ENCODE results near the gene ASCL2. TPM values are rescaled to one million over a fixed set of nuclear protein-coding genes. Genes with fewer than 3 reads are reported as not detected.

Gene ASCL2
- total RNA-seq, 1 experiment from 2014 or later = 32.5 TPM

DNA sequence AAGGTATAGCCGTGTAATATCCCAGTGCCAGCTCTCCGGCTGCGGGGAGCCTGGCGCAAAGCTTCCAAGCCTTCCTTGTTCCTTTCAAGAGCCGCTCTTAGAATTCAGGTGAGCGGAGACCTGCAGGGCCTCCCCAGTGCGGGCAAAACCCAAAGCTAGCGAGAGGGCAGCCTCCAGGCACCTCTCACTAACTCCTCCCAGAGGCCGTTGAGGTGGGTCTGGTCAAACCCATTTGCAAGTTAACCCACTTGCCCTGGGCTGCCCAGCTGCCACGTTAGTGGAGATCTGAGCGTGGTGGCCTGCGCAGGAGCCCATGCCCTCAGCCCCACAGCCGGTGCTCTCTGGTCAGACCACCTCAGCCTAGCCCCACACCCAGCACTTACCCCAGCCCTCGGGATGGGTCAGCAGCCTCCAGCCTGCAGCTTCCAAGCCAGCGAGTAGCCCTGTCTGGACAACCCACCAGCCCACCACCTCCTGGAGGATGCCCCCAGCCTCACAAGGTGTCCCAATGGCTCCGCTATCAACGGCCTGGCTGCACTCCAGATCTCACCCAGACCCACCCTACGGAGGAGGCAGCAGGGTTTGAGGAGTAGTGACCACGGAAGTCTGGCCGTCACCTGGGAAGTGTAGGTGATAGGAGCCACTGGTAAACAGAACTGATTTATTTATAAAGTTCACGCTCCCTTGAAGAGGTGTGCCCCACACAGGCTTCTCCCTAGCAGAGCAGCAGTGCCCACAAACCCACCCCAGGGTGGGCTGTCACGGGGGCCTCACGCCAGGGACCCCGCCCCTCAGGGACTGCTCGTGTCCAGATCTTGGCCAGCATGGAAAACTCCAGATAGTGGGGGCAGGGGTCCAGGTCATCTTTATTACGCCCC is 2.3 kb downstream of the ASCL2 start:
- no peak for DNase-seq
- Mint-ChIP-seq H3K27me3 (ENCODE audit: insufficient read depth, unreplicated experiment) (no peaks in the 10 kb centered on the region), H3K27ac (ENCODE audit: unreplicated experiment) (peak overlapping the region; percentile 88), H3K4me1 (ENCODE audit: low read depth, unreplicated experiment) (peaks cover 10% of the 10 kb centered on the region), H3K36me3 (ENCODE audit: insufficient read depth, unreplicated experiment) (peaks cover 33% of the 10 kb centered on the region), H3K9me3 (ENCODE audit: unreplicated experiment) (no peaks in the 10 kb centered on the region), H3K4me3 (ENCODE audit: unreplicated experiment) (peak overlapping the region; percentile 87)
- H3K4me1 ChIP-seq = peaks cover 27% of the 10 kb centered on the region
- H3K27me3 ChIP-seq (replicated peaks; ENCODE audit: control insufficient read depth, insufficient read depth, low read length) = no peaks in the 10 kb centered on the region
- peak overlapping the region; percentile 76 for H3K4me3 ChIP-seq (ENCODE audit: low read depth, low read length)
- BruUV-seq (replicated peaks) = TSS peak; percentile 66
- TF ChIP-seq, protein P1, sequence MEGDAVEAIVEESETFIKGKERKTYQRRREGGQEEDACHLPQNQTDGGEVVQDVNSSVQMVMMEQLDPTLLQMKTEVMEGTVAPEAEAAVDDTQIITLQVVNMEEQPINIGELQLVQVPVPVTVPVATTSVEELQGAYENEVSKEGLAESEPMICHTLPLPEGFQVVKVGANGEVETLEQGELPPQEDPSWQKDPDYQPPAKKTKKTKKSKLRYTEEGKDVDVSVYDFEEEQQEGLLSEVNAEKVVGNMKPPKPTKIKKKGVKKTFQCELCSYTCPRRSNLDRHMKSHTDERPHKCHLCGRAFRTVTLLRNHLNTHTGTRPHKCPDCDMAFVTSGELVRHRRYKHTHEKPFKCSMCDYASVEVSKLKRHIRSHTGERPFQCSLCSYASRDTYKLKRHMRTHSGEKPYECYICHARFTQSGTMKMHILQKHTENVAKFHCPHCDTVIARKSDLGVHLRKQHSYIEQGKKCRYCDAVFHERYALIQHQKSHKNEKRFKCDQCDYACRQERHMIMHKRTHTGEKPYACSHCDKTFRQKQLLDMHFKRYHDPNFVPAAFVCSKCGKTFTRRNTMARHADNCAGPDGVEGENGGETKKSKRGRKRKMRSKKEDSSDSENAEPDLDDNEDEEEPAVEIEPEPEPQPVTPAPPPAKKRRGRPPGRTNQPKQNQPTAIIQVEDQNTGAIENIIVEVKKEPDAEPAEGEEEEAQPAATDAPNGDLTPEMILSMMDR (IDR thresholded peaks at IDR 0.05; ENCODE audit: insufficient read depth in 1 of 2, low read depth in 1 of 2, low read length in 1 of 2, severe bottlenecking in 1 of 2, unreplicated experiment in 1 of 2) = no peak
- H3K9me3 ChIP-seq = no peaks in the 10 kb centered on the region
- ChIA-PET CTCF (interaction anchor here (2.2 to 2.4 kb wide), 2 partner anchors 31 to 59 kb away, joined by 9 to 13 read pairs; no protein-coding TSS in a partner anchor), POLR2A (interaction anchor here (0.6 to 2.9 kb wide), 5 partner anchors 31 to 76 kb away, joined by 3 to 26 read pairs (median 4); no protein-coding TSS in a partner anchor)
- peaks cover 3% of the 10 kb centered on the region for H3K36me3 ChIP-seq (ENCODE audit: control insufficient read depth, insufficient read depth, low read length)
- intact Hi-C loops (cut with micrococcal nuclease; ENCODE audit: unreplicated experiment) = loop anchor here (2.0 kb wide), 1 partner anchor 35 kb away; the partner anchor contains the start of gene TSPAN32

DNA sequence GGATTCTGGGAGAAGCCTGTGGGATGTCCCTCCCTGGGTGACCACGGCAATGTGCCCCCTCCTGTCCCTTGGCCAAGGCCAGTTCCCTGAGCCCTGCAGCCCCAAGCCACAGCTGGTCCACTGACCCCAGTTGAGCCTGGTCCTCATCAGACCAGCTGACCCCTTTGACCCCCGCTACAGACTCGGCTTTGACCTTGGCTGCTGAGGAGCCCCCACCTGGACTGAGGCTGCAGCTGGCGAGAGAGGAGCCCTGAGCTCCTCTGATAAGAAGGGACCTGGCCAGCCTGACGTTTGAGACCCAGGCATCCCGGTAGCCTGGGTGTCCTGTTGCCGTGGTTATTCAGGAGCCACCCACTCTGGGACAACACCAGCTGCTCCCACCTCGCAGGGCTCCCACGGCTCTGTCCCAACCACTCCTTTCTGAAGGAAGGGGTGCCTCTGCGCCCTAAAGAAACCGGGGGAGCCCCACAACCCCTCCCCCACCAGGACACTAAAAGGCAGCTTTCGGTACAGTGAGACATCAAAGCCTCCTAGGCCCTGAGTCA is 3.0 kb downstream of the ASCL2 start:
- H3K4me1 Mint-ChIP-seq (ENCODE audit: low read depth, unreplicated experiment) = peaks cover 10% of the 10 kb centered on the region
- H3K9me3 ChIP-seq = no peaks in the 10 kb centered on the region
- no TSS peak for BruUV-seq (replicated peaks)
- intact Hi-C loops (cut with micrococcal nuclease; ENCODE audit: unreplicated experiment) = no loop called here
- TF ChIP-seq, protein P1 (IDR thresholded peaks at IDR 0.05; ENCODE audit: insufficient read depth in 1 of 2, low read depth in 1 of 2, low read length in 1 of 2, severe bottlenecking in 1 of 2, unreplicated experiment in 1 of 2) = no peak
- peaks cover 33% of the 10 kb centered on the region for H3K36me3 Mint-ChIP-seq (ENCODE audit: insufficient read depth, unreplicated experiment)
- H3K27ac Mint-ChIP-seq (ENCODE audit: unreplicated experiment) = no peak overlapping the region
- H3K27me3 Mint-ChIP-seq (ENCODE audit: insufficient read depth, unreplicated experiment) = no peaks in the 10 kb centered on the region
- no peak overlapping the region for H3K4me3 ChIP-seq (ENCODE audit: low read depth, low read length)
- H3K9me3 Mint-ChIP-seq (ENCODE audit: unreplicated experiment) = no peaks in the 10 kb centered on the region
- H3K36me3 ChIP-seq (ENCODE audit: control insufficient read depth, insufficient read depth, low read length) = peaks cover 3% of the 10 kb centered on the region
- no peaks in the 10 kb centered on the region for H3K27me3 ChIP-seq (replicated peaks; ENCODE audit: control insufficient read depth, insufficient read depth, low read length)
- ChIA-PET POLR2A (interaction anchor here (0.6 to 2.9 kb wide), 2 partner anchors 64 to 67 kb away, joined by 3 to 26 read pairs; no protein-coding TSS in a partner anchor), CTCF (no interaction called here)
- no peak overlapping the region for H3K4me3 Mint-ChIP-seq (ENCODE audit: unreplicated experiment)
- peaks cover 26% of the 10 kb centered on the region for H3K4me1 ChIP-seq
- DNase-seq = no peak

DNA sequence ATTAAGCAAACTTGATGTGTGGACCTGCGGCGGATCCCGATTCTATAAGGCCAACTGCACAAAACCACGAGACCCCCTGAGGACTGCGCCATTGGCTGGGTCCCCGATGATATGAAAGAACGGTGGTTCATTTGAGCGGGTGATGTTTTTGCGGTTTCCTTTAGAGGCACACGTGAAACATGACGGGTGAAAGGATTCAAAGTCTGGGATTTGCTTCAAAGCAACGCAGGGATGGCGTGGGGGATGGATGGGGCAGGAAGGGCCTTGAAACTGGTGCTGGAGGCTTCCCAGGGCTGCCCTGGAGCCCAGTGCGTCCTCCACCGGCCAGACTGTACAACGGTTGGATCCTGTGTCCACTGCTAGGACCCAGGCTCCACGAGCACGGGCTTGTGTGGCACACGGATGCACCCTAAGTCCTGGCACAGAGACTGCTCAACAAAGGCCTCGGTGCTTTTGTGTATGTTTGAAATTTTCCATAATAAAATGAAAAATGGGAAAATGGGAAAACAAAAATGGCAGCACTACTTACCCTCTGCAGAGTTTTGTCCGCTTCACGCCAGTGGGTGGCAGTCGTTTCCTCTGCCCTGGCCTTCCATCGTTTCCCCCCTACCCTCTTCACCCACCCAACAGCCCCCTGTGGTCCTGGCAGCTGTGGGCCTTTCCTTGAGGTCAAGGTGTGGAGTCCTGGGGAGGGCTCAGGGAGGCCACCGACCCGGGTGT is 3.6 kb downstream of the ASCL2 start:
- BruUV-seq (replicated peaks) = no TSS peak
- Histone ChIP-seq H3K4me3 (ENCODE audit: low read depth, low read length) (no peak overlapping the region), H3K4me1 (peaks cover 20% of the 10 kb centered on the region), H3K36me3 (ENCODE audit: control insufficient read depth, insufficient read depth, low read length) (peaks cover 3% of the 10 kb centered on the region), H3K9me3 (no peaks in the 10 kb centered on the region), H3K27me3 (replicated peaks; ENCODE audit: control insufficient read depth, insufficient read depth, low read length) (no peaks in the 10 kb centered on the region)
- H3K36me3 Mint-ChIP-seq (ENCODE audit: insufficient read depth, unreplicated experiment) = peaks cover 33% of the 10 kb centered on the region
- H3K27ac Mint-ChIP-seq (ENCODE audit: unreplicated experiment) = peak overlapping the region; percentile 4
- H3K4me3 Mint-ChIP-seq (ENCODE audit: unreplicated experiment) = peak overlapping the region; percentile 44
- peaks cover 15% of the 10 kb centered on the region for H3K4me1 Mint-ChIP-seq (ENCODE audit: low read depth, unreplicated experiment)
- no peaks in the 10 kb centered on the region for H3K27me3 Mint-ChIP-seq (ENCODE audit: insufficient read depth, unreplicated experiment)
- TF ChIP-seq, protein P1 (IDR thresholded peaks at IDR 0.05; ENCODE audit: insufficient read depth in 1 of 2, low read depth in 1 of 2, low read length in 1 of 2, severe bottlenecking in 1 of 2, unreplicated experiment in 1 of 2) = no peak
- DNase-seq = no peak
- CTCF ChIA-PET = no interaction called here
- intact Hi-C loops (cut with micrococcal nuclease; ENCODE audit: unreplicated experiment) = no loop called here
- POLR2A ChIA-PET = no interaction called here
- no peaks in the 10 kb centered on the region for H3K9me3 Mint-ChIP-seq (ENCODE audit: unreplicated experiment)

Measured in Caco-2 (cell line).